Measurements from ENCODE around the gene FBXL3. TPM values are rescaled to one million over a fixed set of nuclear protein-coding genes. Genes with fewer than 3 reads are reported as not detected.

The FBXL3 gene
- total RNA-seq, 1 donor from 2014 or later, result 27.5 TPM

DNA sequence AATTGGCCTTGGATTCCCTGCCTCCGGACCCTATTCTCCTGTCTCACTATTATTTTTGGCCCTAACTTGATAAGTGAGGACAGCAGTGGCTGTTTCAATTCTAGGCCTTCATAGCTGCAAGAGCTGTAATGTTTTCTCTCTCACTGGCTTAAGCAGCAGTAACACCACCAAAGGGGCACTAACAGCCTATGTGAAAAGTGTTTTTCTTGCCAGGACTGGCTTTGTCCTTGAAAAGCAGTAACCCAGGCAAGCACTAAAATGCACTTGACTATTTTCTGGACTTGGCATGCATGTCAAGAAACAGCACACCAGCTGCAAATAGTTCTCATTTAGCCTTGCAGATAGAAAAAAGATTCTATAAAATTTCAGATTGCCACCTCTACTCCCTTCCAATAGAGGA is 9.3 kb upstream of the FBXL3 start:
- H3K27ac Mint-ChIP-seq (ENCODE audit: unreplicated experiment), result no peak overlapping the region
- no peaks in the 10 kb centered on the region for H3K9me3 Mint-ChIP-seq (ENCODE audit: unreplicated experiment)
- no peak for DNase-seq (ENCODE audit: low spot score)
- H3K4me1 Mint-ChIP-seq (ENCODE audit: unreplicated experiment), result peaks cover 5% of the 10 kb centered on the region
- H3K36me3 Mint-ChIP-seq (ENCODE audit: low read depth, unreplicated experiment), result peaks cover 4% of the 10 kb centered on the region
- H3K4me3 Mint-ChIP-seq (ENCODE audit: unreplicated experiment), result no peak overlapping the region
- no peak for TF ChIP-seq CTCF (IDR thresholded peaks at IDR 0.05; ENCODE audit: unreplicated experiment)
- peaks cover 2% of the 10 kb centered on the region for H3K27me3 Mint-ChIP-seq (ENCODE audit: unreplicated experiment)

DNA sequence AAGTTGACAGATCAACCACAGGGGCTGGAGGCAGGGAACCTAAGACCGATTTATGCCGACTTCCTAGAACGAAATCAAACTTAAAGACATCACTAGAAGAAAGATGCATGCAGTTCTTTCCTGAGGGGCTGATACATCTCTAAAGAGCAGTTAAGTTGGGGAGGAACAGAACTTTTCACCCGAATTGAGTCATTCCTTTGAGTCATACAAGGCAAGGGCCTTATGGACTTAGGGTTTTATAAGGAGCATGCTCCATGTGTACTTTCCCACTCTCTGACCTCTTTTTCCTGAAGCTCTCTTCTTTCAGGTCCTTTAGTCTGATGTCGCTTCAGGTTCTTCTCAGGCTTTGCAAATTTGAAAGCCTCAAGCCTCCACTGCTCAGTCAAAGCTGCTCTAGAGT is 7.9 kb upstream of the FBXL3 start:
- Mint-ChIP-seq H3K4me1 (ENCODE audit: unreplicated experiment) (peaks cover 5% of the 10 kb centered on the region), H3K27ac (ENCODE audit: unreplicated experiment) (no peak overlapping the region), H3K9me3 (ENCODE audit: unreplicated experiment) (no peaks in the 10 kb centered on the region), H3K27me3 (ENCODE audit: unreplicated experiment) (peaks cover 3% of the 10 kb centered on the region), H3K4me3 (ENCODE audit: unreplicated experiment) (peak overlapping the region; percentile 31), H3K36me3 (ENCODE audit: low read depth, unreplicated experiment) (no peaks in the 10 kb centered on the region)
- DNase-seq (ENCODE audit: low spot score), result no peak
- TF ChIP-seq CTCF (IDR thresholded peaks at IDR 0.05; ENCODE audit: unreplicated experiment), result no peak

GRCh38 chr13:77033717-77034302 is 6.9 kb upstream of the FBXL3 start:
- TF ChIP-seq CTCF (IDR thresholded peaks at IDR 0.05; ENCODE audit: unreplicated experiment), result no peak
- H3K4me3 Mint-ChIP-seq (ENCODE audit: unreplicated experiment), result no peak overlapping the region
- peaks cover 2% of the 10 kb centered on the region for H3K4me1 Mint-ChIP-seq (ENCODE audit: unreplicated experiment)
- H3K9me3 Mint-ChIP-seq (ENCODE audit: unreplicated experiment), result no peaks in the 10 kb centered on the region
- no peaks in the 10 kb centered on the region for H3K36me3 Mint-ChIP-seq (ENCODE audit: low read depth, unreplicated experiment)
- H3K27me3 Mint-ChIP-seq (ENCODE audit: unreplicated experiment), result peaks cover 4% of the 10 kb centered on the region
- no peak for DNase-seq (ENCODE audit: low spot score)
- no peak overlapping the region for H3K27ac Mint-ChIP-seq (ENCODE audit: unreplicated experiment)

DNA sequence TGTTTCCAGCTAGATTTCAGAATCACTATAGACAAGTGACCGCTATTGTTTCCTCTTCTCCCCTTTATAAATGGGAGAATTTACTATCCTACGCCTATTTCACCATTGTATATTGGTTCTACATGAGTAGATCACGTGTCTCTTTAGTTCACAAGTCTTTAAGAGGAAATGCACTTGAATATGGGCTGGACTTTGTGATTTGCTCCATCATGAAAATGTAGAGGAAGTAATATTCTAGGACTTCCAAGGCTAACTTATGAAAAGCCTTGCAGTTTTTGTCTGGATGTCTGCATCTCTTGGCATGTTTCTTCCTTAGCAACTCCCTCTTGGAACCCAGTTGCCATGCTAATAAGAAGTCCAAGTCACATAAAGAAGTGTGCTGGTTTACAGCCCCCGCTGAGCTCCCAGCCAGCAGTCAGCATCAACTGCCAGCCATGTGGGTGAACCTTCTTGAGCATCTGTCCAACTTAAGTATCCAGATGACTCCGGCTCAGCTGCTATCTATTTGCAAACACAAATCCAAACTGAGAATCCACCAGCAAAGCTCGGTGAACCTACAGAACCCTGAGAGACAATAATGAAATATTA is 4.8 kb upstream of the FBXL3 start:
- Mint-ChIP-seq H3K4me3 (ENCODE audit: unreplicated experiment) (no peak overlapping the region), H3K9me3 (ENCODE audit: unreplicated experiment) (no peaks in the 10 kb centered on the region), H3K4me1 (ENCODE audit: unreplicated experiment) (peaks cover 12% of the 10 kb centered on the region), H3K36me3 (ENCODE audit: low read depth, unreplicated experiment) (peaks cover 3% of the 10 kb centered on the region), H3K27me3 (ENCODE audit: unreplicated experiment) (peaks cover 4% of the 10 kb centered on the region), H3K27ac (ENCODE audit: unreplicated experiment) (no peak overlapping the region)
- no peak for DNase-seq (ENCODE audit: low spot score)
- no peak for TF ChIP-seq CTCF (IDR thresholded peaks at IDR 0.05; ENCODE audit: unreplicated experiment)

DNA sequence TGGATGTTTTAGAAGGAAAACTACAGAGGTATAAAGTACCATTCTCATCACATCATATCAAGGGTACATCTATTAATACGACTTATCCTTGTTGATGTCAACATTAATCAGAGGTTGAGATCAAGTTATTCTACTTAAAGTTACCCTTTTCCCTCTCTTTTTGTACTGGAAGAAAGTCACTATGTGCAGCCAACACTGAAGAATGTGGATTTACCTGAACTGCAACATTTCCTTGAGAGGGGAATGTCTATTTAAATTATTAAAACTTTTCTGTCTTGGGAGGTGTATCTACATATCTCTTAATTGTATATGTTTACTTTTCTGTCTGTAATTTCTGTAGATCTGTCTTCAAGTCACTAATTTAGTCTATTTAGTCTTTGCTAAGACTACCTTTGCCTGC is 2.5 kb upstream of the FBXL3 start:
- Mint-ChIP-seq H3K27ac (ENCODE audit: unreplicated experiment) (no peak overlapping the region), H3K27me3 (ENCODE audit: unreplicated experiment) (peaks cover 4% of the 10 kb centered on the region), H3K4me1 (ENCODE audit: unreplicated experiment) (peaks cover 19% of the 10 kb centered on the region), H3K36me3 (ENCODE audit: low read depth, unreplicated experiment) (peaks cover 3% of the 10 kb centered on the region), H3K9me3 (ENCODE audit: unreplicated experiment) (no peaks in the 10 kb centered on the region), H3K4me3 (ENCODE audit: unreplicated experiment) (no peak overlapping the region)
- TF ChIP-seq CTCF (IDR thresholded peaks at IDR 0.05; ENCODE audit: unreplicated experiment), result no peak
- DNase-seq (ENCODE audit: low spot score), result no peak
